Measurements from ENCODE around the gene PPP5C.
A peak's percentile ranks its signal among the peaks of the same experiment; 100 is the strongest.

The PPP5C gene

GRCh38 chr19:46355234-46356148 is 8.6 kb downstream of the PPP5C start:
- H3K27ac ChIP-seq = no peak overlapping the region
- peaks cover 6% of the 10 kb centered on the region for H3K4me1 ChIP-seq (ENCODE audit: low read depth, poor library complexity, severe bottlenecking)
- H3K4me3 ChIP-seq (IDR thresholded peaks at IDR 0.05; ENCODE audit: insufficient read depth, low read depth, low read length) = no peak overlapping the region
- TF ChIP-seq CTCF (conservative IDR thresholded peaks at IDR 0.05; ENCODE audit: low read depth, low read length) = no peak
- H2AFZ ChIP-seq (ENCODE audit: low read depth) = no peak overlapping the region
- peaks cover 23% of the 10 kb centered on the region; the same call in 1 of the 2 replicates for H3K79me2 ChIP-seq (ENCODE audit: insufficient read depth, low read depth)
- peaks cover 6% of the 10 kb centered on the region; the same call in 1 of the 2 replicates for H3K36me3 ChIP-seq (ENCODE audit: insufficient read depth)
- H3K4me2 ChIP-seq = no peak overlapping the region
- H3K27me3 ChIP-seq (ENCODE audit: insufficient read depth, low read depth) = no peaks in the 10 kb centered on the region
- H3K9ac ChIP-seq = no peak overlapping the region
- H4K20me1 ChIP-seq (ENCODE audit: insufficient read depth) = peaks cover 5% of the 10 kb centered on the region

- H3K4me2 ChIP-seq = no peak overlapping the region
These were observed 9.5 kb downstream of the PPP5C start for GRCh38 chr19:46356149-46357055.

GRCh38 chr19:46357846-46358583 is 11.1 kb downstream of the PPP5C start:
- no peak for TF ChIP-seq CTCF (conservative IDR thresholded peaks at IDR 0.05; ENCODE audit: low read depth, low read length)
- Histone ChIP-seq H3K9ac (no peak overlapping the region), H3K79me2 (ENCODE audit: insufficient read depth, low read depth) (peaks cover 6% of the 10 kb centered on the region; the same call in 1 of the 2 replicates), H2AFZ (ENCODE audit: low read depth) (no peak overlapping the region), H3K36me3 (ENCODE audit: insufficient read depth) (peaks cover 6% of the 10 kb centered on the region; the same call in 1 of the 2 replicates), H3K4me3 (IDR thresholded peaks at IDR 0.05; ENCODE audit: insufficient read depth, low read depth, low read length) (no peak overlapping the region), H3K4me1 (ENCODE audit: low read depth, poor library complexity, severe bottlenecking) (peaks cover 14% of the 10 kb centered on the region), H3K27ac (no peak overlapping the region), H4K20me1 (ENCODE audit: insufficient read depth) (peaks cover 5% of the 10 kb centered on the region; the same call in 1 of the 2 replicates), H3K27me3 (ENCODE audit: insufficient read depth, low read depth) (no peaks in the 10 kb centered on the region), H3K4me2 (no peak overlapping the region)

More at GRCh38 chr19:46356149-46357055, 9.5 kb downstream of the PPP5C start:
- no peak overlapping the region for H2AFZ ChIP-seq (ENCODE audit: low read depth)
- H3K27ac ChIP-seq = no peak overlapping the region
- peaks cover 6% of the 10 kb centered on the region for H3K4me1 ChIP-seq (ENCODE audit: low read depth, poor library complexity, severe bottlenecking)
- H3K9ac ChIP-seq = no peak overlapping the region
- no peak for TF ChIP-seq CTCF (conservative IDR thresholded peaks at IDR 0.05; ENCODE audit: low read depth, low read length)
- H3K4me3 ChIP-seq (IDR thresholded peaks at IDR 0.05; ENCODE audit: insufficient read depth, low read depth, low read length) = no peak overlapping the region
- H3K27me3 ChIP-seq (ENCODE audit: insufficient read depth, low read depth) = no peaks in the 10 kb centered on the region
- peaks cover 6% of the 10 kb centered on the region; the same call in 1 of the 2 replicates for H3K36me3 ChIP-seq (ENCODE audit: insufficient read depth)
- H4K20me1 ChIP-seq (ENCODE audit: insufficient read depth) = peaks cover 5% of the 10 kb centered on the region
- H3K79me2 ChIP-seq (ENCODE audit: insufficient read depth, low read depth) = peaks cover 15% of the 10 kb centered on the region; the same call in 1 of the 2 replicates

GRCh38 chr19:46361915-46362314 is 15.0 kb downstream of the PPP5C start:
- Histone ChIP-seq H3K36me3 (ENCODE audit: insufficient read depth) (peaks cover 2% of the 10 kb centered on the region; the same call in 1 of the 2 replicates), H3K4me3 (IDR thresholded peaks at IDR 0.05; ENCODE audit: insufficient read depth, low read depth, low read length) (no peak overlapping the region), H2AFZ (ENCODE audit: low read depth) (no peak overlapping the region), H3K4me2 (peak overlapping the region; percentile 39; the same call in 1 of the 2 replicates), H3K4me1 (ENCODE audit: low read depth, poor library complexity, severe bottlenecking) (peaks cover 19% of the 10 kb centered on the region), H3K79me2 (ENCODE audit: insufficient read depth, low read depth) (peaks cover 30% of the 10 kb centered on the region; the same call in 1 of the 2 replicates), H3K27me3 (ENCODE audit: insufficient read depth, low read depth) (no peaks in the 10 kb centered on the region), H3K27ac (no peak overlapping the region), H3K9ac (no peak overlapping the region), H4K20me1 (ENCODE audit: insufficient read depth) (peaks cover 5% of the 10 kb centered on the region)
- TF ChIP-seq CTCF (conservative IDR thresholded peaks at IDR 0.05; ENCODE audit: low read depth, low read length) = no peak
